OCI-M1 (cell line): ENCODE data around the gene SKAP1.

Experiments used
- DNase-seq: peaks from one replicate; lab custom pipeline; 2025; lab: John Stamatoyannopoulos, UW

The SKAP1 gene

GRCh38 chr17:48174833-48175523, 255.0 kb downstream of the SKAP1 start:
- no peak for DNase-seq

- no peak for DNase-seq
Measured at GRCh38 chr17:48173191-48173984, 256.6 kb downstream of the SKAP1 start.

- DNase-seq: no peak
Measured at GRCh38 chr17:48169926-48170325, 260.1 kb downstream of the SKAP1 start.

- DNase-seq: no peak
Measured at GRCh38 chr17:48163809-48164208, 266.2 kb downstream of the SKAP1 start.

GRCh38 chr17:48162946-48163506, 267.0 kb downstream of the SKAP1 start:
- peak; percentile 53 for DNase-seq

GRCh38 chr17:48162306-48162934, 267.6 kb downstream of the SKAP1 start:
- no peak for DNase-seq

GRCh38 chr17:48161127-48161905, 268.7 kb downstream of the SKAP1 start:
- DNase-seq: no peak

- DNase-seq: no peak
Measured at GRCh38 chr17:48160177-48161081, 269.6 kb downstream of the SKAP1 start.

- DNase-seq: no peak
Measured at GRCh38 chr17:48159232-48159631, 270.8 kb downstream of the SKAP1 start.

GRCh38 chr17:48155889-48156611, 274.0 kb downstream of the SKAP1 start:
- no peak for DNase-seq

- peak; percentile 87 for DNase-seq
Measured at GRCh38 chr17:48153691-48154358, 276.2 kb downstream of the SKAP1 start.

GRCh38 chr17:48152289-48152688, 277.7 kb downstream of the SKAP1 start:
- no peak for DNase-seq

GRCh38 chr17:48151220-48151619, 278.8 kb downstream of the SKAP1 start:
- DNase-seq: no peak

- no peak for DNase-seq
Measured at GRCh38 chr17:48150597-48151001, 279.4 kb downstream of the SKAP1 start.

GRCh38 chr17:48149787-48150463, 280.1 kb downstream of the SKAP1 start:
- no peak for DNase-seq

GRCh38 chr17:48148854-48149786, 280.9 kb downstream of the SKAP1 start:
- DNase-seq: no peak

GRCh38 chr17:48148029-48148770, 281.8 kb downstream of the SKAP1 start:
- DNase-seq: peak; percentile 55
